GM23248 (cell line): ENCODE data around the gene RSF1.

Experiments
- EZH2 ChIP-seq: fragments of 200-600 bp; sonication (generic); IDR thresholded peaks from 2 replicates; pipeline ENCODE4 v1.6.1; 2018; ENCODE audit warnings: antibody characterized with exemption, mild to moderate bottlenecking; ENCODE audit not compliant: insufficient read depth, poor library complexity, severe bottlenecking
- EZH2phosphoT487 ChIP-seq: fragments of 200-600 bp; sonication (generic); IDR thresholded peaks from 2 replicates; pipeline ENCODE4 v1.6.1; 2018; ENCODE audit warnings: antibody characterized with exemption, moderate library complexity, mild to moderate bottlenecking, low read depth; ENCODE audit not compliant: insufficient read depth

DNA sequence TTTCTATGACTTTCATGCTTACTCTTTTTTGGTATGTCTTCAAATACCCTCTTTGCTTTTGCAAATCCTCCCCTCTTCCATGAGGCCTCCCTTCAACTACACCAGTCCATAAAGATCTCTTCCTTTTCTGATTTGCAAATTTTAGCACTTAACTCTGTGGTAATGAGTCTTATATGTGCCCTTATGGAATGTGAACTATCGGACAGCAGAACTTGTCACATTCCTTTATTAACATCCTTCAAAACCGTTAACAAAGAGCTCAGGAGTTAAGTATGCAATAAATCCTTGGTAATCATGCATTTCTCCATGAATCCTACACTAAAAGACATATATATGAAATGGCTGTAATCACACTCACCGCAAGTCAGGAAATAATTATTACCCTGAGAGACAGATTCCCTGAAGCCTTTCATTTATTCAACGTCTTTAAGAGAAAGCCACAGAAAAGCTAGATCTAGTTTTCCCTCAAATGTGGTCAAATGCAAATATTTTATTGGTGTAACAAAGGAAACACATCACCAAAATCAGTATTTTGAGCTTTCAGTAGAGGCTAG, 190.3 kb downstream of the RSF1 start:
- TF ChIP-seq EZH2 (no peak), EZH2phosphoT487 (no peak)
